ENCODE results near the gene MMP24.

MMP24 gene

DNA sequence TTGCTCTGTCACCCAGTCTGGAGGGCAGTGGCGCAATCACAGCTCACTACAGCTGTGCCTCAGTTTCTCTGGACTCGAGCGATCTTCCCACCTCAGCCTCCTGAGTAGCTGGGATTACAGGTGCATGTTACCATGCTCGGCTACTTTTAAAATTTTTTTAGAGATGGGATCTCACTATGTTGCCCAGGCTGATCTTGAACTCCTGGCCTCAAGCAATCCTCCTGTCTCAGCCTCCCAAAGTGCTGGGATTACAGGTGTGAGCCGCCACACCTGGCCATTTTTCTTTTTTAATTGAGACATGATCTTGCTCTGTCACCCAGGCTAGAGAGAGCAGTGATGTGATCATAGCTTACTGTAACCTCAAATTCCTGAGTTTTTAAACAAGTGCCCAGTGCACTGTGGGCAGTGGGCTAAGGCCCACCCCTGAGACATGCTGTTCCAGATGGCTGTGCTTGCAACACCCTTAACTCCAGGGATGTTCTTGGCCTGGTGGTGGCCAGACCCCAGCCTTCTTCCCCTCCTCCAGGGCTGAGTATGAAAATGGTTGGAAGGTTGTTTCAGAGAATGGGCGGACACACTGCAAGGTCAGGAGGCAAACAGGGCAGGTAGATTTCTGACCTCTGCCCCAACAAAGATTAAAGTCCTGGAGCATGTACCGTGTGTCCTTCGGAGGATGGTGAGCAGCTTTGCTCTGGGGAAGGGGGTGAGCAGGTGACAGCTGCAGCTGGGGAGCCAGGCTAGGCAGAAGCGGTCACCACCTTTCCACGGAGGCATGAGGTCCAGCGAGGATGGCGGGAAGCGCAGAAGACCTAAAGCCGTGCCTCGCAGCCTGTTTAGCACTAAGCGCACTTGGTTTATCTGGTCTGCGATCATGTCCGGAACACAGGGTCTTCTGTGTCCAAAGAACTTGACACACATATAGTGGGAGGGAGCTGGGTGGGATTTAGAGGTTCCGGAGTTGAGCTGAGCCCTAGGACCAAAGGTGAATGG is 67.1 kb downstream of the MMP24 start:
- no peak for DNase-seq (ENCODE audit: low read depth in 2 of 2)

DNA sequence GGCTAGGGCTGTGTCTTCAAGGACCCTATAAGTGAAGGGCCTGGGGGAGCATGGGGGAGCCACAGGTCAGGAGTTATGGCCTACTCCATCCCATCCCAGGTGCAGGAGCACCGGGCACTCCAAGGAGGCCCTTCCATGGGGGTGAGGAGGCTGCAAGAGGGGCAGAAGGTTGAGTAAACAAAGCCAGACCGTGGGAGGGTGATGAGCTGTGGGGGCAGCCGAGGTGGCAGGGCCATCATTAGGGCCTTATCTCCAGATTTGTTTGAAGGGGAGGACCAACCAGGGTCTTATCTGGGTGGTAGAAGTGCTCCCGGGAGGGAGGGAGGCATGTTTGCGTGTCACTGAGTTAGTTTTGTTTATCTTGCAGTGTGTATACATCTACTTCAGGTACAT is 67.8 kb downstream of the MMP24 start:
- DNase-seq (ENCODE audit: low read depth in 2 of 2) = no peak

DNA sequence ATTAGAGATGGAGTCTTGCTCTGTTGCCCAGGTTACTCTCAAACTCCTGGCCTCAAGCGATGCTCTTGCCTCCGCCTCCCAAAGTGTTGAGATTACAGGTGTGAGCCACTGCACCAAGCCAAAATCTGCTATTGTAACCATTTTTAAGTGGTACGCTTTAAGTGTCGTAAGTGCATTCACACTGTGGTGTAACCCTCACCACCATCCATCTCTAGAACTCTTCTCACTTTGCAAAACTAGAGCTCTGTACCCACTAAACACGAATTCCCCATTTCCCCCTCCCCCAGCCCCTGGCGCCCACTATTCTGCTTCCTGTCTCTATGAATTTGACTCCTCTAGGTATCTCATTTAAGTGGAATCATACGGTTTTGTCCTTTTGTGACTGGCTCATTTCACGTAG is 68.6 kb downstream of the MMP24 start:
- no peak for DNase-seq (ENCODE audit: low read depth in 2 of 2)

DNA sequence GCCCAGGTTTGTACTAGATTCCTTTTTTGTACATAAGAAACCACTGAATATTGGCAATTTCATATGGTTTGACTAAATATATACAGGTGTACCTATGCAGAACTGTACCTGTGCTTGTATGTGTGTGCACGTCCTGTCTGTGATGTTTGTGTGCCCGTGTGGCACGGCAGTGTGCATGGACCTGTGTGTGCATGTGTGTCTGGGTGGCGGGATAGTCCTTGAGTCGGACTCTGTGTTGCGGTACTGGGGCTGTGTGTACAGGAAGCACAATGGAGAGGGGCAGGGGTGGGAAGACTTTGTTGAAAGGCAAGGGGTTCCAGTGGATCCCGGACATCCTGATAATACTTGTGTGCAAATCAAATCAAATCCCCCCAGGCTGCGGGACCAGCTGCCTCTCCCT is 69.2 kb downstream of the MMP24 start:
- DNase-seq (ENCODE audit: low read depth in 2 of 2) = no peak

DNA sequence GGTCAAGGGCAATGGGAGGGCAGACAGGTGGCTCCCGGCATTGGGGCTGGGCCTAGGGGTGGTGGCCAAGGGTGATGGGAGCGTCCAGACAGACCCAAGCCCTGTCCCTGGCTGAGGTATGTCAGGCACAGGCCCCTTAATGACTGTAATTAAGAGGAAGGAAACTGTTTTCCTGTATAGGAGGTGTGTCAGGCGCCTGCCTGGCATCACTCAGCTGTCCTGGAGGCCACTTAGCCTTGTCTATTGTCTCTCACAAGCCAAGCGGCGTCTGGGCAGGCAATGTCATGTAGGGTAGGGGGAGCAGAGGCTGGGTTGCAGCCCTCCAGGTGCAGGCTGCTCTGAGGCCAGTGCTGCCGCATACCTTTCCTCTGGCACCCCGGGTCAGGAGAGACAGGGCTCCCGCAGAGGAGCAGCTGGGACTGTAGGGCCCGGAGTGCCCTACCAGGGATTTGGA is 69.6 kb downstream of the MMP24 start:
- no peak for DNase-seq (ENCODE audit: low read depth in 2 of 2)

DNA sequence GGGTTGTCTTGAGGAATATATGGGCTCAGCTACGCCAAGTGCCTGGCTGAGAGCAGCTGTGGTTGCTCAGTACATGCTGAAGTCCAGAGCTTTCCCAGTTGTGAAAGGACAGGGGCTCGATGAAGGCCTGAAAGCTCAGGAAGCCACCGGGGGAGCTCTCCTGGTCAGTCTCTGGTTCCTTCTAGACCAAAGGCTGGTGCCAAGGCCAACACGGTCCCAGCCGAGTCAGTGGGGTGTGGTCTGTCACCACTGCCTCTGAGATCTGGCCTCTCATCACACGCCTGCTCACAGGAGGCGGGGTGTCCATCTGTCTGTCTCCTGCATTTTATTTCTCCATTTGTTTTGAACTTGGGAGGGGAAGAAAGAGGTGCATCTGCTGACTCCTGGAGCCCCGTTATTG is 70.7 kb downstream of the MMP24 start:
- DNase-seq (ENCODE audit: low read depth in 2 of 2) = no peak

DNA sequence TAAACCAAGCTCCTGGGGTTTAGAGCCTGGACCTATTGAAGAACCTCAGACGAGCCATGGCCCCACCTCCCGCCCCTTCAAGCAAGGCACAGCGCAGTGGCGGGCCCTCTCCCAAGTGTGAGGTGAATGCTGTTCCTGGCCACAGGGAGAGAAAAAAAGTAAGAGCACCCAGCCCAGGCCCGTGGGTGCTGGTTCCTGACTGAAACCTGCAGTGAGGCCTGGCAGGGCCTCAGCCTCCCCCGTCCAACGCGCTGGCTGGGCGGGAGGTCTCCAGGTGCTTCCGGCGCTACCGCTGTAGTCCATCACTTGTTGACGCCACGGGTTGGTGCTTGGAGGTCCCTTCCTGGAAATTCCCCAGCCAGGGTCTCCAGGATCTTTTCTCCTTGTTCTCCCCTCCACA is 71.2 kb downstream of the MMP24 start:
- no peak for DNase-seq (ENCODE audit: low read depth in 2 of 2)

DNA sequence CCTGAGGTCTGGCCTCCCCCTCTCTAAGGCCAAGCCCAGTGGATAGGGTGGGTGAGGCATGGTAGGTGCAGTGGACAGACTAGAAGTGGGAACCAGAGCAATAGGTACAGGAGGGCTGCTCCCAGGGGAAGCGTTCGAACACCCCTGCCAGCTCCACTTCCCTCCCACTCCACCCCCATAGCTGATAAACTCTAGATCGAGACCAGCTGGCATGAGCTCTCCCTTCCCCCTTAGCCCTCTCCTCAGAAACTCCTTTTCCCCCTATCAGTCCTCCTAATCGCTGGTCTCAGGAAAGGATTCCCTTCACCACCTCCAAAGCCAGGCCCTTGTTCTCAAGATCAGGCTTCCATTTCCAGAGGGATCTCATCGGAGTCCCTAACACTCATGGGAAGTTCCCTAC is 71.8 kb downstream of the MMP24 start:
- DNase-seq (ENCODE audit: low read depth in 2 of 2) = no peak

DNA sequence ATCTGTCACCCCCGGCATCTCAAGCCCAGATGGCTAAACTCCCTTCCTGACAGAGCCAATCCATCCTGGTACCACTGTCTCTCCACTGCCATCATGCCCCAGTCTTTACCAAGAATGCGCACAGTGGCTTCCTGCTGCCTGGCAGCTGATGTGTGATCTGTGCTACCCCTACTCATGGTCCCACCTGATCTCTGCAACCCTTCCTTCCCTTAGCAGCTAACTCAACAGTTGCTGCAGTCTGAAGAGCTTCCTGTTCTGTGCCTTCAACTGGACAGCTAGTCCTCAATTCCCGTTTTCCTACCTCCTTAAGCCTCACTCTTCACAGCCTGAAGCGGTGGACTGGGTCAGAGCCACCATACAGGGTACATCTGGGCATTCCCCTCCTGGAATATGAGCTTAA is 73.3 kb downstream of the MMP24 start:
- DNase-seq (ENCODE audit: low read depth in 2 of 2) = no peak

DNA sequence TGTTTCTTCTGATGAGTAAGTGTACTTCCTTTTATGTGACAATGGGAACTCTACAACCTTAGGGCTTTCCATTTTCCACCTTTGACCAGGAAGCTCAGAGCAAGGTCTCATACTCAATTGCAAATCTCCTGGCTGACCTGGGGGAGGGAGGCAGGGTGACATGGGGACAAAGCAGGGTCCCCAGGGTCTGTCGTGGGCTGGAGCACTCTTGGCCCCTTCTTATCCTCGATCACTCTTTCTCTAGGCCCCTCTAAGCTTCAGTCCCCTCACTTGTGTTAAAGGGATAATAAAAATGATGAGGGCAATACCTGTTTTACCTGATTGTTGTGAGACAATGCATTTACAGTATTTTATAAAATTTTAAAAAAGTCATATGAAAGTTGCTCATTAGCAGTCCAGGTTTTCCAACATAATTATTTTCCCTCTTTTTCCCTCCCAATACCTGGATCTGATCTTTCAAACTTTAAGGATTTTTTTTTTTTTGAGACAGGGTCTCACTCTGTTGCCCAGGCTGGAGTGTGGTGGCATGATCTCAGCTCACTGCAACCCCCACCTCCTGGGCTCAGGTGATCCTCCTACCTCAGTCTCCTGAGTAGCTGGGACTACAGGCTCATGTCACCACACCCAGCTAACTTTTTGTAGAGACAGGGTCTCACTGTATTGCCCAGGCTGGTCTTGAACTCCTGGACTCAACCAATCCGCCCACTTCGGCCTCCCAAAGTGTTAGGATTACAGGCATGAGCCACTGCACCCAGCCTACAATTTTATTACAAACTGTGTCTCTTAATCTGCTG is 74.2 kb downstream of the MMP24 start:
- no peak for DNase-seq (ENCODE audit: low read depth in 2 of 2)

DNA sequence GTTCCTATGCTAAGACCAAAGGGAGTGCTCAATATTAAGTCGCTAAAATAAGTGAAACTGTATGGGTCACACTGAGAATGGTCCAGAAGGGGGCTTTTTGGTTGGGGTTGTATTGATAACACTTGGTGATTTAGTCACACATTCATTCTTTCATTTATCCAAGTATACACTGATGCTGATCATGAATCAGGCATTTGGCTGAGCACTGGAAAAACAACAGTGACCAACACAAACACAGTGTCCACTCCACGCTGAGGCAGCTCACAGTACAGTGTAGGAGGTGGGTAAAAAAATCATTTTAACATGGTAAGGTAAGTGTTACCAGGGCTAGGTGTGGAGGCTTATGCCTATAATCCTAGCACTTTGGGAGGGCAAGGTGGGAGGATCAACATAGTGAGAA is 74.9 kb downstream of the MMP24 start:
- DNase-seq (ENCODE audit: low read depth in 2 of 2) = no peak

DNA sequence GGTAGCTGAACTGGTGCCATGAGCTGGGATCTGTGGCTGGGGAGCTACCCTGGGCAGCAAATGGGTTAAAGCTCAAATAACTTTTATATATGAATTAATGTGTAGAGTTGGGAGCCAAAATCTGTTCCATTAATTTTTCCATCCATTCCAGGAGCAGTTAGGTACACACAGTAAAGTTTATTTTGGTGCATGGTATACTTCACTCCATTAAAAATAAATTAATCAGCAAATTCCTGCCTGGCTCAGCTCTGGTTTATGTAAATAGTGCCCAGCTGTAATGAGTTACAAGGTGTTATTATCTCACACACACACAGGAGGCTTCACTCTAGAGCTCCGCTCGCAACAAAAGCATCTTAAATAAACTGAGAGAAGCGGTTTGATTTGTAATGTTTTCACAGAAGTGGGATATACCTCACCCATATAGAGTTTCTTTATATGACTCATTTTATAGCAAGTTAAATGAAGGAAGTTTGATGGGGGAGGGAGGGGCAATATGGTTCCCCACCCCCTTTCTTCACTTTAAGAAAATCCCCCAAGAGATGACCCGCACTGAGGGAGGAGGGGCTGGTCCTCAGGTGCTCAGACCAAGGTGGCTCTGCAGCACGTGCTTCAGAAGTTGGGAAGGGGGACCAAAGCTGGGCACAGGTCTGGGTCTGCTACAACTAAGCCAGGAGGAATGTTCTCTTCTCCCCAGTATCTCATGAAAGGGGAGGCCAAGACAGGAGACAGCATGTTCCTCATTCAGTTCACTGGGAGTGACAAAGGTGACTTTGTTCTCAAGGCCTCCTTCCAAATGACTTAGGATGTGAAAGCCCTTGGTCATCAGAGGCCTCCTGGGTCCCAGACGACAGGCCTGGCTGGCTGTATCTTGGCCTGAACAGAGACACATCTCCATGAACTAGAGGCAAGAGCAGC is 76.2 kb downstream of the MMP24 start:
- no peak for DNase-seq (ENCODE audit: low read depth in 2 of 2)

DNA sequence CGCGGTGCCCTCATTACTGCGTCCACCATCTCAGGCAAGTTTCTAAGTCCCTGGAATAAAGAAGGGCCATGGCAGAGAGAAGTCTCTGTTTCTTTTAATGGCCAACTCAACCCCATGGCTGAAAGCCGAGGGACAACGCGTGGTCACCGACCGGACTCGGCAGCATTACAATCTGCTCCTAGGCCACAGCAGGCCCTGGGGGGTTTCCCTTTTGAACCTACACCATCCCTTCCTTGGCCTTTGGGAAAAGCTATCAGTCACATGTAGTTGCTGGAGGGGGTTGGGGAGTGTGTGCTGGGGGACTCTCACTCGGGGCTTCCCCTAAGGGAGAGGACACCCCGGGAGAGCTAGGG is 76.9 kb downstream of the MMP24 start:
- no peak for DNase-seq (ENCODE audit: low read depth in 2 of 2)

DNA sequence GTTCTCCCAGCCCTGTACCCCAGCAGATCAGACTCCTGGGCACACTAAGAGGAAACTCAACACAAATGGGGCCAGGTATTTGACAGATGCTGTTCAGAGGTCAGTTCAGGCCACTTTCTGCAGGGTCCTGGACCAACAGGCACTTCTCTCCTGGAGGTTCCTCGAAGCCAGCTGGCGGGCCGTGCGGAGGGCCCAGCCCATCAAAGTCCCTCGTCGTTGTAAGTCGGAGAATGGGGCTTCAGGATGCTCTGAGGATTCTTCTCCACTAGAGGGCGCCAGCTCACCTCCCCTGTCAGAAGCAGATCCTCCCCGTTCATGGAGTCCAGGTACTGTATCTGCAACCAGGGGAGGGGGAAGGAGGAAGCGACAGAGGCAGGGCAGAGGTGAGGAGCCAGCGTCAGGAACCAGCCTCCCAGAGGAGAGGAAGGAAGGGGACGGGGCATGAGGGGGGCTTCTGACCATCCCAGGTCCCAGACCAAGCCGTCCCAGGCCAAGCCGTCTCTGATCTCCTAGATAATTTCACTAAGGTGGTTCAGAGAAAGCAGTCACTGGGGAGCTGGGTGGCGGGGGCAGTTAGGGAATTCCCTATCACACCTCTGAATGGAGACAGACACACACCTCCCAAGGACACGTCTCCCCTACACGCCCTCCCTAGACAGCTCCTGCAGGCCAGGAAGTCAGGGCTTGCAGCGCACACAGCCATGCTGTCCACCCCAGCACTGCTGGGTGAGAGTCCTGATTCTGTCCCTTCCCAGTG is 77.4 kb downstream of the MMP24 start:
- DNase-seq (ENCODE audit: low read depth in 2 of 2) = peak; percentile 75 to 77

DNA sequence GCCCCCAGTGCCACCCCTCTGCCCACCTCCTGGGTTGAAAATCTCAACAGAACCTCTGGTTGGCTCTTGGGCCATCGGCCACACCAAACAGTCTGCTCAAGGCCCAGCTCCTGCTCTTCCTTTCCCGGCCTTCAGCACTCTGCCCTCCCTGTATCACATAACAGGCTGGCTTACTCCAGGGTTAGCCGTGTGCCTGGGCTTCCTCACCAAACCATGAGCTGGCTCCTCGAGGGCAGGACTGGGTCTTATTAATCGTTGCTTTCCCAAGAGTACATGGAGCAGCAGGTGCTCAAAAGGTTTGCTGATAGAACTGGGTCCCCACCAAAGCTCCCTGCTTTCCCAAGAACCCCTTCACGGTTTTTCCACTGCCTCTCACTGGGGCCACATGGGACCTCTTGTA is 78.5 kb downstream of the MMP24 start:
- DNase-seq (ENCODE audit: low read depth in 2 of 2) = no peak

DNA sequence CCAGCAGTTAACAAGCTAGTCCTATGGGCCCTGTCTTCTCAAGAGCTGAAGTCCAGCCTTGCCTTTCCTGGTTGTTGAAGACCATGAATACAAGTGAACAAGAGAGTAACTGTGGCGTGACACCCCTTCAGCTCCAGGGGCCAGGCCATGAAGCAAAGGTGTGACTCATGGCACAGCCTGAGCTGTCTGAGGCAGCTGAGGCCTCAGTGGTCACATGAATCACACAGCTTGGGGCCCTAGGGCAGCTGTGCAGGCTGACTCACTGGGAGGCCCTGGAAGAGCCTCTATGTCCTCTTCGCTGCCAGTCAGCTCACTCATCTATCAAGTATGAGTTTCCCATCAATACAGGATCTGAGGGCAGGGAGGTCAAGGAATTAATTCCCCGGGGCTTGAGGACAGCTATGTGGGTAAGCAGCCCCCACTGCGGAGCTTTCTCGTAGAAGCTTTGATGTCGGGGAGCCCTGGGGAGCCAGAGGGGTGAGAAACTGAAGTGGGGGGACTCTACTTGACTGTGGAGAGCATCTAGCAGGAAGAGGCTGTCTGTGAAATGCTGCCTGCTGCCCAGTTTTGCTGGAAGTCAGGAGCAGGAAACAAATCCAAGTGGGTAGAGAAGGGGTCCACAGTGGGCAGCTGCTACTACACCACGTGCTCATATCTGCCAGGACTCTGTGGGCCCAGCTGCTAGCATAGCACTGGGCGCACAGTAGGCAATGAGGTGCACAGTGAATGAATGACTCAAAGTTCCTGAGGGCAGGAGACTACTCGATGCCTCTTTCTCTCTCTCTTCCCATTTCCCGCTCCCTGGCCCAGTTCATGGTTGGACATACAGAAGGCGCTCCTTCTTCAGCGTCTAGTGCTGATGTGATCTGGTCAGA is 79.4 kb downstream of the MMP24 start:
- peak; percentile 84 to 90 for DNase-seq (ENCODE audit: low read depth in 2 of 2)

DNA sequence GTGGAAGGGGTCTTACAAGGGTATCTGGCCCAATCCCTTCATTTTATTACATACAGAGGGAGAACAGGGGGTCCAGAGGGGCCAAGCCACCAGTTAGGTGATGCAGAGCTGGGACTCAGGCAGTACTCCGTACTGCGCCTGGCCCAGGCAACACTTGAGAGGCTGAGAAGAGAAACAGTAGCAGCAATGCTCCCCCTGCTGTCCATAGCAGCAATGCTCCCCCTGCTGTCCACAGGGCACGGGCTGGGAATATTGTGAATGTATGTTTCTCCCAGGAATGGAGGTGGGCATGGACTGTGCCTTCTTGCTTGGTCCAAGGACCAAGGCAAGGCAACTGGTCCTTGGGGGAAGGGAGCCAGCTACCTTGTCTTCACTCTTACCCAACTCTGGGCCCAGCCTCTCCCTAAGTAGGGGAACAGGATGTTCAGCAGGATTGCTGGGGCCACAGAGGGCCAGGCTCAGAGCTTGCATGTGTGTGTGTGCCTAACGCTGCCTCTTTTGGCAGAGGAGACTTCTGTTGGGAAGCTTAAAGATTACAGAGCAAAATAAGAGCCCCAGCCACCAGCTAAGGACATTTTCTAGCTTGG is 80.5 kb downstream of the MMP24 start:
- DNase-seq (ENCODE audit: low read depth in 2 of 2) = no peak

DNA sequence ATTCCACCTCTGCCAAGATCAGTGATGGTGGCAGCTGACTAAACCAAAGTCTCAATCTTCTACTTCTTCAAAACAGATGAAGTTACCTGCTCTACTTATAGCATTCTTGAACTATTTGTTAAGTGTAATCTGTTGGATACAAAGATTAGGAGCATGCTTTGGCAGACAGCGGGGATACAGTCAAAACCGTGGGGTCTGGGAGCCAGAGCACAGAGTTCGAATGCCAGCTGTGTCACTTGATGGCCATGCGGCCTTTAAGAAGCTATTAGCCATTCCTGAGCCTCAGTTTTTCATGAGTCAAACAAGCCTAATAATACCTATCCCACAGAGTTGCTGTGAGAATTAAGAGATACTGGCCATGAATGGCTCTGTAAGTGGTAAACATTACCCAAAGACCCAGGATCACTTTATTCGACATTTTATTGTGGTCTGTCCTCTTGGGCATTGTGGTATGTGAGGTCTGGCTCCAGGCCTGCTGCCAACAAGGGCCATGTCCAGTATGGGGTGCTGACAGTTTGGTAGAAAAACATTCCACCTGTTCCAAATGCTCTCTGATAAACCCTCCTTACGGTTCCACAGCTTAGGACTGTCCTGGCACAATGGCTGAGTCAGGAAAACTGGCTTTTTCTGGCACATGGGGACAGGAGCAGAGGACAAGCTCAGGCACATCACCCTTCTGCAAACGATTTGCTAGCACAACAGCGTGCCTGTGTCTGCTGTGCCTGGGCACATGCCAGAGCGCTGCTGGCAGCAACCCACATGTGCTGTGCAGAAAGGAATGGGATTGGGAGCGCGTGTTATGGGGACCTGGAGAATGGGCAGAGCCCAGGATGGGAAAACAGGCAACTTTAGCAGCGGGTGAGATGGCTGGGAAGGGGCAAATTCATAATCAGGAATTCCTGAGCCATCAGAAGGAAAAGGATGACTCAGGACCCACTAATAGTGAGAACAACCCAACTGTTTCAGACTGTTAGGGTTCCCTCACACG is 81.5 kb downstream of the MMP24 start:
- no peak for DNase-seq (ENCODE audit: low read depth in 2 of 2)

DNA sequence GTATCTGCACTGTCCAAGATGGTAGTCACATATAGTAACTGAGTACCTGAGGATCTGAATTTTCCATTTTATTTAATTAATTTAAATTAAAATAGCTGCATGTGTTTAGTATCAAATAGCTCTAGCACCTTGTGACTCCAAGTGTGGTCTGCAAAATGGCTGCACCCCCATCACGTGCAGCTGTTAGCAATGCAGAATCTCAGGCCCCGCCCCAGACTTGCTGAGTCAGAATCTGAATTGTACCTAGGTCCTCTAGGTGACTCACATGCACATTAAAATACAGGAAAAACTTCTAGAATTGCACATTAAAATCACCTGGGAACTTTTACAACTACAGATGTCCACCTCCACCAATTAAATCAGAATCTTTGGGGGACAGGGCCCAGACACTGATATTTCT is 84.9 kb downstream of the MMP24 start:
- DNase-seq (ENCODE audit: low read depth in 2 of 2) = peak; percentile 57 to 76
